Endothelial cell of umbilical vein (primary cell): ENCODE results near the gene PI4KA. TPM values are rescaled to one million over a fixed set of nuclear protein-coding genes. Genes with fewer than 3 reads are reported as not detected.

Source experiments
- BruUV-seq: library from RNA; stranded (reverse); fragments of 400-500 nt; replicated peaks from 2 replicates; lab custom pipeline; 2021; lab: Mats Ljungman, UMichigan
- CTCF ChIA-PET: fragments of 300-600, 350-600 bp; sonication (Branson Sonifier 250); formaldehyde crosslinking; loops from one replicate; lab custom pipeline; 2021; ENCODE audit warnings: antibody characterized with exemption, inconsistent platforms; lab: Charles Lee
- POLR2A ChIA-PET: fragments of 300-600, 350-600 bp; sonication (Branson Sonifier 250); formaldehyde crosslinking; loops from one replicate; lab custom pipeline; 2021; ENCODE audit warnings: antibody characterized with exemption, inconsistent platforms; lab: Charles Lee
- DNase-seq: peaks from one replicate; pipeline ENCODE4 v3.0.0-alpha.2; 2011; ENCODE audit warnings: low read depth, low spot score
- FAIRE-seq: peaks from 2 replicates; lab custom pipeline; 2011; peaks lifted over from hg19 to GRCh38; lab: Jason Lieb, UNC
- H2AFZ ChIP-seq: 2 replicates; pipeline ENCODE4 v1.6.0; 2012; ENCODE audit warnings: low read depth, low read length, control low read depth, inconsistent platforms
- H3K27ac ChIP-seq: 2 replicates; pipeline ENCODE4 v1.5.1; 2011; ENCODE audit warnings: low read depth, mild to moderate bottlenecking, control low read depth, low read length, moderate library complexity; ENCODE audit not compliant: insufficient read depth
- H3K27me3 ChIP-seq, 2 experiments: 2 replicates each; pipeline versions ENCODE4 v1.6.0 to v1.6.1; 2011; ENCODE audit warnings: low read length in 2 of 2, mixed read lengths in 1 of 2; ENCODE audit not compliant: control insufficient read depth in 2 of 2, insufficient read depth in 2 of 2
- H3K36me3 ChIP-seq, 2 experiments: 2 replicates in 1 of 2; 3 replicates in 1 of 2; pipeline ENCODE4 v1.5.1; 2011; ENCODE audit warnings: low read length in 2 of 2, mild to moderate bottlenecking in 1 of 2, moderate library complexity in 1 of 2; ENCODE audit not compliant: control insufficient read depth in 2 of 2, insufficient read depth in 2 of 2; ENCODE audit errors: extremely low read depth in 1 of 2
- H3K4me1 ChIP-seq: 3 replicates; pipeline ENCODE4 v1.5.1; 2011; ENCODE audit warnings: mild to moderate bottlenecking, low read length; ENCODE audit not compliant: control insufficient read depth, insufficient read depth; ENCODE audit errors: extremely low read depth
- H3K4me2 ChIP-seq: 2 replicates; pipeline ENCODE4 v1.6.1; 2011; ENCODE audit warnings: low read length, control low read depth, mixed read lengths; ENCODE audit not compliant: insufficient read depth
- H3K4me3 ChIP-seq, 3 experiments: fragments of 200-600 bp in 1 of 3; sonication (generic), shearing (Covaris generic) in 1 of 3; replicated peaks in 1 of 3; 2 replicates each; pipeline ENCODE4 v1.5.1; 2011 to 2016; ENCODE audit warnings: control low read depth in 3 of 3, low read length in 3 of 3, mild to moderate bottlenecking in 2 of 3, inconsistent platforms in 1 of 3, low read depth in 1 of 3, moderate library complexity in 1 of 3; ENCODE audit not compliant: insufficient read depth in 1 of 3
- H3K79me2 ChIP-seq: 2 replicates; pipeline ENCODE4 v1.6.0; 2012; ENCODE audit warnings: low read length, inconsistent platforms; ENCODE audit not compliant: control insufficient read depth, insufficient read depth
- H3K9ac ChIP-seq: replicated peaks from 2 replicates; pipeline ENCODE3; 2011; ENCODE audit warnings: low read length, control low read depth; ENCODE audit not compliant: insufficient read depth; ENCODE audit errors: extremely low read depth
- H3K9me1 ChIP-seq: replicated peaks from 3 replicates; pipeline ENCODE4 v1.6.0; 2011; ENCODE audit warnings: mild to moderate bottlenecking, low read length; ENCODE audit not compliant: control insufficient read depth, insufficient read depth; ENCODE audit errors: extremely low read depth
- H3K9me3 ChIP-seq: replicated peaks from 2 replicates; pipeline ENCODE4 v1.5.1; 2012; ENCODE audit warnings: low read length, inconsistent platforms; ENCODE audit not compliant: control insufficient read depth, insufficient read depth
- H4K20me1 ChIP-seq: replicated peaks from 2 replicates; pipeline ENCODE3; 2011; ENCODE audit warnings: mild to moderate bottlenecking, low read length; ENCODE audit not compliant: control insufficient read depth, insufficient read depth; ENCODE audit errors: extremely low read depth
- CTCF ChIP-seq, 2 donors: IDR thresholded peaks; 1 replicate in 1 of 2; 2 replicates in 1 of 2; pipeline ENCODE4 v1.5.1; 2011; ENCODE audit warnings: low read length in 2 of 2, mild to moderate bottlenecking in 2 of 2, moderate library complexity in 2 of 2, control low read depth in 1 of 2, inconsistent platforms in 1 of 2, low read depth in 1 of 2; ENCODE audit not compliant: insufficient read depth in 1 of 2; ENCODE audit errors: extremely low read depth in 1 of 2
- EZH2 ChIP-seq: IDR thresholded peaks from 2 replicates; pipeline ENCODE4 v1.6.1; 2012; ENCODE audit warnings: borderline replicate concordance, low read depth, mild to moderate bottlenecking, moderate library complexity, low read length, inconsistent platforms; ENCODE audit not compliant: severe bottlenecking
- FOS ChIP-seq: IDR thresholded peaks from 2 replicates; pipeline ENCODE4 v1.6.1; 2011; ENCODE audit warnings: mild to moderate bottlenecking, low read length, moderate library complexity, borderline replicate concordance; ENCODE audit not compliant: insufficient read depth
- GATA2 ChIP-seq: IDR thresholded peaks from 2 replicates; pipeline ENCODE4 v1.7.0; 2011; ENCODE audit warnings: low read depth, mild to moderate bottlenecking, moderate library complexity, mixed read lengths, low read length; ENCODE audit not compliant: insufficient read length, insufficient read depth
- JUN ChIP-seq: IDR thresholded peaks from 2 replicates; pipeline ENCODE4 v1.6.1; 2011; ENCODE audit warnings: borderline replicate concordance, low read depth; ENCODE audit not compliant: insufficient read length, insufficient read depth
- MAX ChIP-seq: IDR thresholded peaks from 2 replicates; pipeline ENCODE4 v1.6.1; 2011; ENCODE audit not compliant: insufficient read depth, insufficient read length
- MYC ChIP-seq: IDR thresholded peaks from one replicate; pipeline ENCODE4 v1.6.1; 2011; ENCODE audit warnings: mild to moderate bottlenecking, low read depth, low read length
- POLR2A ChIP-seq: IDR thresholded peaks from 2 replicates; pipeline ENCODE4 v1.6.1; 2012; ENCODE audit warnings: low read depth, mild to moderate bottlenecking, control low read depth, low read length
- POLR2AphosphoS5 ChIP-seq: IDR thresholded peaks from 2 replicates; pipeline ENCODE4 v1.6.1; 2012; ENCODE audit warnings: low read depth, mild to moderate bottlenecking, control low read depth, low read length, moderate library complexity; ENCODE audit not compliant: insufficient read depth
- dilution Hi-C: fragments of 300-500 bp; cut with MboI; formaldehyde crosslinking; loops from one replicate; pipeline ENCODE4 v1.15.0; 2019; ENCODE audit warnings: low sequenced_read_pairs; ENCODE audit not compliant: extremely low pct_ligation_motif_present
- intact Hi-C: fragments of 100-400 bp; cut with micrococcal nuclease; formaldehyde crosslinking; loops from one replicate; pipeline ENCODE4 v1.10.0; 2022
- polyA plus RNA-seq, 4 experiments: library from polyadenylated mRNA; depleted of rRNA in 3 of 4; stranded (reverse) in 3 of 4; unstranded in 1 of 4; fragments of >200 nt; gene quantifications; 2 replicates each; pipeline versions ENCODE4 v1.2.1 to v1.2.3, GENCODE V29; 2011 to 2012; ENCODE audit warnings: missing spikeins in 1 of 4
- total RNA-seq: library from RNA; stranded (reverse); gene quantifications from 2 replicates; pipeline ENCODE4 v1.2.3, GENCODE V29; 2021

The PI4KA gene
- total and polyA plus RNA-seq, 2 donors (not counting 3 experiments of a cell fraction or from before 2014, with no cell fraction given) = 28.9 to 56.4 TPM

GRCh38 chr22:20788627-20789344, 69.8 kb downstream of the PI4KA start:
- Histone ChIP-seq H3K9me3 (no peaks in the 10 kb centered on the region), H3K4me1 (peaks cover 10% of the 10 kb centered on the region), H3K27ac (no peak overlapping the region), H3K4me2 (no peak overlapping the region), H3K9ac (no peak overlapping the region), H3K4me3 (no peak overlapping the region), H3K27me3 (no peaks in the 10 kb centered on the region), H2AFZ (no peak overlapping the region), H4K20me1 (no peaks in the 10 kb centered on the region), H3K9me1 (no peaks in the 10 kb centered on the region), H3K36me3 (peaks cover 8 to 10% of the 10 kb centered on the region in 2 experiments), H3K79me2 (no peaks in the 10 kb centered on the region)
- DNase-seq (no peak), FAIRE-seq (no peak)
- TF ChIP-seq GATA2 = no peak
- TF ChIP-seq MAX = no peak
- no peak for TF ChIP-seq MYC
- no peak for TF ChIP-seq FOS
- no peak for TF ChIP-seq POLR2AphosphoS5
- no peak for TF ChIP-seq JUN
- no peak for TF ChIP-seq POLR2A
- TF ChIP-seq CTCF (IDR thresholded peaks at IDR 0.05; ENCODE audit: extremely low read depth in 1 of 2, insufficient read depth in 1 of 2, low read depth in 1 of 2, low read length in 2 of 2) = no peak
- no peak for TF ChIP-seq EZH2
- CTCF ChIA-PET = no interaction called here
- BruUV-seq = no TSS peak
- dilution Hi-C loops (no loop called here), intact Hi-C loops (no loop called here)
- POLR2A ChIA-PET = no interaction called here
